Neural cell (in vitro differentiated cells): ENCODE data around the gene APOC3. TPM values are rescaled to one million over a fixed set of nuclear protein-coding genes. Genes with fewer than 3 reads are reported as not detected.

Source experiments
- H2AFZ ChIP-seq: fragments of 200-600, 300-800 bp; sonication (generic), shearing (Covaris generic); 2 replicates; pipeline ENCODE4 v1.6.0; 2014; ENCODE audit warnings: low read depth, mild to moderate bottlenecking, antibody characterized with exemption, low read length, moderate library complexity
- H3F3A ChIP-seq: fragments of 200-600 bp; shearing (Covaris generic); 2 replicates; pipeline ENCODE4 v1.6.1; 2016; ENCODE audit warnings: mild to moderate bottlenecking, moderate library complexity, mixed read lengths, antibody characterized with exemption, low read length; ENCODE audit not compliant: insufficient read depth, poor library complexity, severe bottlenecking
- H3K27ac ChIP-seq: fragments of 200-600, 300-800 bp; sonication (generic), shearing (Covaris generic); 2 replicates; pipeline ENCODE4 v1.5.1; 2014; ENCODE audit warnings: mild to moderate bottlenecking, low read length, moderate library complexity
- H3K27me3 ChIP-seq: fragments of 300-800, 200-600 bp; sonication (generic), shearing (Covaris generic); 2 replicates; pipeline ENCODE4 v1.6.0; 2014; ENCODE audit warnings: mild to moderate bottlenecking, low read depth, low read length, moderate library complexity; ENCODE audit not compliant: insufficient read depth
- H3K36me3 ChIP-seq: fragments of 300-800, 200-600 bp; sonication (generic), shearing (Covaris generic); 2 replicates; pipeline ENCODE4 v1.5.1; 2014; ENCODE audit warnings: mild to moderate bottlenecking, antibody characterized with exemption, low read length, moderate library complexity; ENCODE audit not compliant: insufficient read depth
- H3K4me2 ChIP-seq: fragments of 300-800, 200-600 bp; sonication (generic), shearing (Covaris generic); 2 replicates; pipeline ENCODE4 v1.6.0; 2014; ENCODE audit warnings: mild to moderate bottlenecking, low read length
- H3K4me3 ChIP-seq: fragments of 300-800, 200-600 bp; sonication (generic), shearing (Covaris generic); 2 replicates; pipeline ENCODE4 v1.5.1; 2014; ENCODE audit warnings: mild to moderate bottlenecking, low read length, moderate library complexity
- H3K79me2 ChIP-seq: fragments of 200-600 bp; shearing (Covaris generic); replicated peaks from 2 replicates; pipeline ENCODE4 v1.6.0; 2014; ENCODE audit warnings: mild to moderate bottlenecking, low read length, moderate library complexity; ENCODE audit not compliant: insufficient read depth
- H3K9ac ChIP-seq: fragments of 300-800, 200-600 bp; sonication (generic), shearing (Covaris generic); 2 replicates; pipeline ENCODE4 v1.6.1; 2016; ENCODE audit warnings: mild to moderate bottlenecking, low read length, mixed read lengths
- H3K9me2 ChIP-seq: fragments of 200-600 bp; shearing (Covaris generic); 2 replicates; pipeline ENCODE4 v1.6.1; 2016; ENCODE audit warnings: mild to moderate bottlenecking, low read length, mixed read lengths; ENCODE audit not compliant: insufficient read depth
- H3K9me3 ChIP-seq: fragments of 200-600, 300-800 bp; sonication (generic), shearing (Covaris generic); 2 replicates; pipeline ENCODE4 v1.6.1; 2016; ENCODE audit warnings: mild to moderate bottlenecking, mixed run types, low read length, moderate library complexity, mixed read lengths
- H4K20me1 ChIP-seq: fragments of 200-600 bp; shearing (Covaris generic); 2 replicates; pipeline ENCODE4 v1.6.1; 2016; ENCODE audit warnings: mild to moderate bottlenecking, mixed run types; ENCODE audit not compliant: insufficient read depth
- EP300 ChIP-seq: fragments of 450-650 bp; conservative IDR thresholded peaks from 2 replicates; pipeline ENCODE4 v1.6.1; 2014; ENCODE audit warnings: antibody characterized with exemption, mild to moderate bottlenecking, moderate library complexity; ENCODE audit not compliant: poor library complexity, severe bottlenecking
- EZH2 ChIP-seq: fragments of 200-600, 300-800 bp; shearing (Covaris generic), sonication (generic); IDR thresholded peaks from 2 replicates; pipeline ENCODE4 v1.6.1; 2014; ENCODE audit warnings: antibody characterized with exemption, low read length, borderline replicate concordance, mild to moderate bottlenecking; ENCODE audit not compliant: insufficient read depth, poor library complexity, severe bottlenecking
- MXI1 ChIP-seq: fragments of 450-650 bp; conservative IDR thresholded peaks from 2 replicates; pipeline ENCODE4 v1.6.1; 2014; ENCODE audit warnings: antibody characterized with exemption, mild to moderate bottlenecking; ENCODE audit not compliant: poor library complexity, severe bottlenecking
- POLR2AphosphoS5 ChIP-seq: IDR thresholded peaks from 2 replicates; pipeline ENCODE4 v1.6.1; 2012
- RAD21 ChIP-seq: fragments of 450-650 bp; conservative IDR thresholded peaks from 2 replicates; pipeline ENCODE4 v1.6.1; 2014; ENCODE audit warnings: antibody characterized with exemption, mild to moderate bottlenecking, moderate library complexity
- SMC3 ChIP-seq: fragments of 450-650 bp; conservative IDR thresholded peaks from 2 replicates; pipeline ENCODE4 v1.6.1; 2014; ENCODE audit warnings: antibody characterized with exemption, mild to moderate bottlenecking, moderate library complexity; ENCODE audit not compliant: poor library complexity
- TAF1 ChIP-seq: IDR thresholded peaks from 2 replicates; pipeline ENCODE4 v1.6.1; 2012; ENCODE audit warnings: low read depth
- polyA plus RNA-seq: library from polyadenylated mRNA; depleted of rRNA; stranded (reverse); fragments of >200 nt; gene quantifications from 2 replicates; pipeline ENCODE4 v1.2.3, GENCODE V29; 2014
- TF ChIP-seq, protein P1 (sequence below): IDR thresholded peaks from 2 replicates; pipeline ENCODE4 v1.6.1; 2012; ENCODE audit warnings: borderline replicate concordance
- TF ChIP-seq, protein P2 (sequence below): fragments of 450-650 bp; IDR thresholded peaks from 2 replicates; pipeline ENCODE4 v1.5.1; 2014; ENCODE audit warnings: antibody characterized with exemption, mild to moderate bottlenecking, moderate library complexity; ENCODE audit not compliant: poor library complexity, severe bottlenecking

Gene APOC3
- polyA plus RNA-seq, 1 donor from 2014 or later: not detected

DNA sequence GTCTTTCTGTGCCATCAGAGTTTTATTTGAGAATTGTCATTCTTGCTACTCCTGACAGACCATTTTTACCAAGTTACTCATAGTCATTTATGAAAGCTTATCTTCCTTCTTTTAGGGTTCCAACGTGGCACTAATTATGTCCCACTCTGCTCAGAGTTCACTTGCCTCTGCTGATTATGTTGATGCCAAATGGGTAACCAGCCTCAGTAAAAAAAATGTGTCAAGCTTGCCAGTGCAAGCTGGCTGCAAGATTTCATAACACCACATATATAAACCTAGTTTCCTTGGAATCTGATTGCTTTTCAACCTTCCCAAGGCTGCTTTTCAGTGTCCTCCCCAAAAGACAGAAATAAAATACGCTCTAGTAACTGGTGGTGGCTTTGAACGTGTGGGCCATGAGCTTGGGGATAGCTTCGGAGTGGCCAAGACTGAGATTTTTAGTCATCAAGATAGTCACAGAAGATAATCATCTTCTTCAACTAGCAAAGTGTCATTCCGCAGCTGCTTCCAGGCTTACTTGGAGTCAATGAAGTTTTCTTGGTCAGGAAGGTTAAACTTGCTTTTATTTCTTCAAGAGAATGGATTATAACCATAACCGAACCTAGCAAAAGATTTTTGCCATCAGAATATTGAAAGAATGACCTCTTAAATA, 37.2 kb downstream of the APOC3 start:
- no peak overlapping the region for H3K9ac ChIP-seq
- H2AFZ ChIP-seq: no peak overlapping the region
- no peak overlapping the region for H3K27ac ChIP-seq
- no peak overlapping the region for H3K4me2 ChIP-seq
- H3K4me3 ChIP-seq: no peak overlapping the region
- no peaks in the 10 kb centered on the region for H3K9me3 ChIP-seq
- no peak for TF ChIP-seq EZH2
- TF ChIP-seq, protein P1, sequence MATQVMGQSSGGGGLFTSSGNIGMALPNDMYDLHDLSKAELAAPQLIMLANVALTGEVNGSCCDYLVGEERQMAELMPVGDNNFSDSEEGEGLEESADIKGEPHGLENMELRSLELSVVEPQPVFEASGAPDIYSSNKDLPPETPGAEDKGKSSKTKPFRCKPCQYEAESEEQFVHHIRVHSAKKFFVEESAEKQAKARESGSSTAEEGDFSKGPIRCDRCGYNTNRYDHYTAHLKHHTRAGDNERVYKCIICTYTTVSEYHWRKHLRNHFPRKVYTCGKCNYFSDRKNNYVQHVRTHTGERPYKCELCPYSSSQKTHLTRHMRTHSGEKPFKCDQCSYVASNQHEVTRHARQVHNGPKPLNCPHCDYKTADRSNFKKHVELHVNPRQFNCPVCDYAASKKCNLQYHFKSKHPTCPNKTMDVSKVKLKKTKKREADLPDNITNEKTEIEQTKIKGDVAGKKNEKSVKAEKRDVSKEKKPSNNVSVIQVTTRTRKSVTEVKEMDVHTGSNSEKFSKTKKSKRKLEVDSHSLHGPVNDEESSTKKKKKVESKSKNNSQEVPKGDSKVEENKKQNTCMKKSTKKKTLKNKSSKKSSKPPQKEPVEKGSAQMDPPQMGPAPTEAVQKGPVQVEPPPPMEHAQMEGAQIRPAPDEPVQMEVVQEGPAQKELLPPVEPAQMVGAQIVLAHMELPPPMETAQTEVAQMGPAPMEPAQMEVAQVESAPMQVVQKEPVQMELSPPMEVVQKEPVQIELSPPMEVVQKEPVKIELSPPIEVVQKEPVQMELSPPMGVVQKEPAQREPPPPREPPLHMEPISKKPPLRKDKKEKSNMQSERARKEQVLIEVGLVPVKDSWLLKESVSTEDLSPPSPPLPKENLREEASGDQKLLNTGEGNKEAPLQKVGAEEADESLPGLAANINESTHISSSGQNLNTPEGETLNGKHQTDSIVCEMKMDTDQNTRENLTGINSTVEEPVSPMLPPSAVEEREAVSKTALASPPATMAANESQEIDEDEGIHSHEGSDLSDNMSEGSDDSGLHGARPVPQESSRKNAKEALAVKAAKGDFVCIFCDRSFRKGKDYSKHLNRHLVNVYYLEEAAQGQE: no peak
- H3K36me3 ChIP-seq: peaks cover 12% of the 10 kb centered on the region
- no peaks in the 10 kb centered on the region for H4K20me1 ChIP-seq
- no peaks in the 10 kb centered on the region for H3K79me2 ChIP-seq
- no peaks in the 10 kb centered on the region for H3K27me3 ChIP-seq
- no peaks in the 10 kb centered on the region for H3K9me2 ChIP-seq
- no peaks in the 10 kb centered on the region for H3F3A ChIP-seq

DNA sequence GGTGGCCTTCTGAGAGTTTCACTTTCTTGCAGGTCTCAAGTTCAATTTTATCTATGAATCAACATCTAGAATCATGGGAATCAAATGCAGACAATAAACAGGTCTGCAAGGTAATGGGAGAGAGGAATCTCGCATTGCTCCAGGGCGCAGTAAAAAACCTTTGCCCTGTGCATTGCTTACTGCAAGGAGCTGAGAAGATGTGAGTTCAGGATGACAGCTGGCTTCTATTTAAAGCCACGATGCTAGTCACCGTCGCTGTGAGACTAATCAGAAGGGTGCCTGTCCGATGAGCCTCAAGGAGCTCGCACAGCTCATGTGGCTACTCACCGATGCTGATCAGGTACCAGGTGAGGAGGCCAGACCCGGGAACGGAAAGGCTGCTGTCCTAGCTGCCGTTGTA, 37.9 kb downstream of the APOC3 start:
- H3K36me3 ChIP-seq: peaks cover 12% of the 10 kb centered on the region
- H4K20me1 ChIP-seq: no peaks in the 10 kb centered on the region
- no peaks in the 10 kb centered on the region for H3K9me3 ChIP-seq
- TF ChIP-seq TAF1: no peak
- TF ChIP-seq EZH2: no peak
- TF ChIP-seq RAD21: no peak
- no peak for TF ChIP-seq MXI1
- TF ChIP-seq, protein P2, sequence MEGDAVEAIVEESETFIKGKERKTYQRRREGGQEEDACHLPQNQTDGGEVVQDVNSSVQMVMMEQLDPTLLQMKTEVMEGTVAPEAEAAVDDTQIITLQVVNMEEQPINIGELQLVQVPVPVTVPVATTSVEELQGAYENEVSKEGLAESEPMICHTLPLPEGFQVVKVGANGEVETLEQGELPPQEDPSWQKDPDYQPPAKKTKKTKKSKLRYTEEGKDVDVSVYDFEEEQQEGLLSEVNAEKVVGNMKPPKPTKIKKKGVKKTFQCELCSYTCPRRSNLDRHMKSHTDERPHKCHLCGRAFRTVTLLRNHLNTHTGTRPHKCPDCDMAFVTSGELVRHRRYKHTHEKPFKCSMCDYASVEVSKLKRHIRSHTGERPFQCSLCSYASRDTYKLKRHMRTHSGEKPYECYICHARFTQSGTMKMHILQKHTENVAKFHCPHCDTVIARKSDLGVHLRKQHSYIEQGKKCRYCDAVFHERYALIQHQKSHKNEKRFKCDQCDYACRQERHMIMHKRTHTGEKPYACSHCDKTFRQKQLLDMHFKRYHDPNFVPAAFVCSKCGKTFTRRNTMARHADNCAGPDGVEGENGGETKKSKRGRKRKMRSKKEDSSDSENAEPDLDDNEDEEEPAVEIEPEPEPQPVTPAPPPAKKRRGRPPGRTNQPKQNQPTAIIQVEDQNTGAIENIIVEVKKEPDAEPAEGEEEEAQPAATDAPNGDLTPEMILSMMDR: no peak
- no peak for TF ChIP-seq SMC3
- TF ChIP-seq, protein P1: no peak
- no peak for TF ChIP-seq EP300
- TF ChIP-seq POLR2AphosphoS5: no peak
- H3K4me2 ChIP-seq: no peak overlapping the region
- H3K27ac ChIP-seq: no peak overlapping the region
- H3K79me2 ChIP-seq: no peaks in the 10 kb centered on the region
- H3K9me2 ChIP-seq: no peaks in the 10 kb centered on the region
- no peak overlapping the region for H3K9ac ChIP-seq
- no peaks in the 10 kb centered on the region for H3K27me3 ChIP-seq
- H3F3A ChIP-seq: no peaks in the 10 kb centered on the region
- no peak overlapping the region for H3K4me3 ChIP-seq
- no peak overlapping the region for H2AFZ ChIP-seq
